Breast epithelium (tissue), 4 donors: ENCODE results near the gene SLC38A11. TPM values are rescaled to one million over a fixed set of nuclear protein-coding genes. Genes with fewer than 3 reads are reported as not detected.
"Not testable (repeated sequence)": the region's sequence is repeated elsewhere in the genome, so short reads cannot be mapped to it uniquely, and the experiment has no call there.

Experiments used
- DNase-seq, 2 donors: peaks; one replicate each; pipeline ENCODE4 v3.0.0-alpha.2; 2019; ENCODE audit warnings: low spot score in 2 of 2
- H3K27ac ChIP-seq, 2 donors: fragments of 200-600 bp; sonication (generic) in 1 of 2; one replicate each; pipeline ENCODE4 v1.5.1; 2016 to 2019; ENCODE audit warnings: mild to moderate bottlenecking in 1 of 2
- H3K27me3 ChIP-seq, 2 donors: fragments of 200-600 bp; sonication (generic) in 1 of 2; one replicate each; pipeline versions ENCODE4 v1.5.1 to v1.6.0; 2017 to 2019; ENCODE audit warnings: control low read depth in 1 of 2, mild to moderate bottlenecking in 1 of 2
- H3K36me3 ChIP-seq: fragments of 200-600 bp; one replicate; pipeline ENCODE4 v1.5.1; 2019
- H3K4me1 ChIP-seq, 2 donors: fragments of 200-600 bp; sonication (generic); one replicate each; pipeline ENCODE4 v1.5.1; 2016 to 2019; ENCODE audit warnings: control low read depth in 1 of 2
- H3K4me3 ChIP-seq, 3 donors: fragments of 200-600 bp; sonication (generic); 1 replicate in 2 of 3; 2 replicates in 1 of 3; pipeline ENCODE4 v1.5.1; 2016 to 2019; ENCODE audit warnings: mild to moderate bottlenecking in 3 of 3, moderate library complexity in 2 of 3
- H3K9me3 ChIP-seq, 2 donors: fragments of 200-600 bp; sonication (generic) in 1 of 2; one replicate each; pipeline ENCODE4 v1.5.1; 2016 to 2019; ENCODE audit warnings: control low read depth in 1 of 2
- POLR2A ChIP-seq: fragments of 450-650 bp; IDR thresholded peaks from one replicate; pipeline ENCODE4 v1.6.1; 2016; ENCODE audit warnings: antibody characterized with exemption, mild to moderate bottlenecking, moderate library complexity
- POLR2AphosphoS5 ChIP-seq, 3 donors: sonication (generic); formaldehyde crosslinking; IDR thresholded peaks; one replicate each; pipeline ENCODE4 v1.6.1; 2017; ENCODE audit warnings: antibody characterized with exemption in 3 of 3
- intact Hi-C: fragments of 100-400 bp; cut with DNase I; formaldehyde crosslinking; loops from one replicate; pipeline ENCODE4 v1.15.1; 2023; ENCODE audit warnings: low total_unique reads
- total RNA-seq, 3 donors: library from RNA; depleted of rRNA; stranded (reverse); fragments of >200 nt; gene quantifications; one replicate each; pipeline ENCODE4 v1.1.0, GENCODE V29; 2016
- TF ChIP-seq, protein P1 (sequence below), 3 donors: fragments of 450-650 bp; IDR thresholded peaks; one replicate each; pipeline ENCODE4 v1.5.1; 2016 to 2017; ENCODE audit warnings: antibody characterized with exemption in 3 of 3, mild to moderate bottlenecking in 3 of 3, moderate library complexity in 3 of 3

Gene SLC38A11
- total RNA-seq, 3 donors from 2014 or later, result 2.2 to 6.7 TPM; not detected in 1

DNA sequence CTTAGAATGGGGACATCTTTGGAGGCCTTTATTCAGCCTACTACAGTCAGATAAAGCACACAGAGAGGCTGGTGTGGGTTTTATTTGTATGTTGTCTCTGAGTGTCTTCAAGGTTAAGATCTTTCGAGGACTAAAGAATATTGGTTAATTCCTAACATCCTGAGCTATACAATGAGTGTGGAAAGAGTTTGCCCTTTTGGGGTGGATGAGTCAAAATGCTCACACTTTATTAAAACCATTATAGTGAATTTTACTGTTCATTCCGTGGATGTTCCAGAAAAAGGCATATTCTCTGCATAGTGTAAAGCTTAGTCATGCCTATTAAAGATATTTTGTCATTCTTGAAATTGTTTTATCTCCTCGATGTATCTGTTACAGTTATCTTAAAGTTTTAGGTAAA is 29.1 kb upstream of the SLC38A11 start:
- TF ChIP-seq, protein P1, sequence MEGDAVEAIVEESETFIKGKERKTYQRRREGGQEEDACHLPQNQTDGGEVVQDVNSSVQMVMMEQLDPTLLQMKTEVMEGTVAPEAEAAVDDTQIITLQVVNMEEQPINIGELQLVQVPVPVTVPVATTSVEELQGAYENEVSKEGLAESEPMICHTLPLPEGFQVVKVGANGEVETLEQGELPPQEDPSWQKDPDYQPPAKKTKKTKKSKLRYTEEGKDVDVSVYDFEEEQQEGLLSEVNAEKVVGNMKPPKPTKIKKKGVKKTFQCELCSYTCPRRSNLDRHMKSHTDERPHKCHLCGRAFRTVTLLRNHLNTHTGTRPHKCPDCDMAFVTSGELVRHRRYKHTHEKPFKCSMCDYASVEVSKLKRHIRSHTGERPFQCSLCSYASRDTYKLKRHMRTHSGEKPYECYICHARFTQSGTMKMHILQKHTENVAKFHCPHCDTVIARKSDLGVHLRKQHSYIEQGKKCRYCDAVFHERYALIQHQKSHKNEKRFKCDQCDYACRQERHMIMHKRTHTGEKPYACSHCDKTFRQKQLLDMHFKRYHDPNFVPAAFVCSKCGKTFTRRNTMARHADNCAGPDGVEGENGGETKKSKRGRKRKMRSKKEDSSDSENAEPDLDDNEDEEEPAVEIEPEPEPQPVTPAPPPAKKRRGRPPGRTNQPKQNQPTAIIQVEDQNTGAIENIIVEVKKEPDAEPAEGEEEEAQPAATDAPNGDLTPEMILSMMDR (IDR thresholded peaks at IDR 0.05), result no peak
- TF ChIP-seq POLR2AphosphoS5 (IDR thresholded peaks at IDR 0.05), result no peak
- no peak for TF ChIP-seq POLR2A

DNA sequence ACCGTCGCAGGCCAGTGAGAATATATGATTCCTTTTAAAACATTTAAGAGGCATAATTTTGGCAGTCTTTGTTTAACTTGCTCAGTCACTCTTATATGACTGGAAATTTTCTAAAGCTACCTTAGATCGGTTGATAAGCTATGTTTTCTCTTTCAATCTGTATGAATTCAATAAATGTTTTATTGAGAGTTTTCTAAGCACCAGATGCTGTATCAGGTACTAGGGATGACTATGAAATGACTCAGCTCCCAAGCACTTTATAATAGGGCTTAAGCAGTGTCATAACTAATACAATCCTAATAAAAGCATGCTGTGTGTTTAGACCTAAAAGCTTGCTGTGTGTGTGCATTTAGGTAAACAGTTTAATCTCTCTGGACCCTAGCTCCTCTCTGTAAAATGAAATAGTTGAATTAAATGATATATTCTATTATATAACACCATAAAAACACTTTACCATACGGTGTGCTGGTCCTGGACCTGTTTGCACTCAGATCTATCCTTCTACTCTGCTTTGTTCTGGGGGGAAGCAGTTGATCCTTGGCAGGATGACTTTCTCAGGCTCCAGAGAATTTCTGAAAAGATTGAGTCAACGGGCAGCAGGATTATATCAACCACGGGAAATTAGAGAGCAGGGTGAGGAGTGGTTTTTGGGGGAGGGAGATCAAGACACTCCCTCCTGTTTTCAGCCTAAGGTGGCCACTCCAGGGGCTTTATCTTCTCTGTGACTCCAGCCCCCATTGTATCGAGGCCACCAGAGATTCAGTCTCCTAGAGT is 26.1 kb upstream of the SLC38A11 start:
- Histone ChIP-seq H3K4me3 (no peak overlapping the region), H3K4me1 (no peaks in the 10 kb centered on the region), H3K27me3 (no peaks in the 10 kb centered on the region), H3K36me3 (no peaks in the 10 kb centered on the region), H3K27ac (no peak overlapping the region), H3K9me3 (no peaks in the 10 kb centered on the region)
- DNase-seq, result no peak
- intact Hi-C loops, result no loop called here
- TF ChIP-seq POLR2A (no peak), POLR2AphosphoS5 (IDR thresholded peaks at IDR 0.05) (no peak)
- TF ChIP-seq, protein P1 (IDR thresholded peaks at IDR 0.05), result no peak

More for the DNA sequence above, 29.1 kb upstream of the SLC38A11 start:
- no peaks in the 10 kb centered on the region for H3K36me3 ChIP-seq
- intact Hi-C loops, result no loop called here
- H3K27me3 ChIP-seq, result no peaks in the 10 kb centered on the region
- H3K27ac ChIP-seq, result no peak overlapping the region
- H3K9me3 ChIP-seq, result no peaks in the 10 kb centered on the region
- DNase-seq, result no peak
- no peak overlapping the region for H3K4me3 ChIP-seq
- no peaks in the 10 kb centered on the region for H3K4me1 ChIP-seq

DNA sequence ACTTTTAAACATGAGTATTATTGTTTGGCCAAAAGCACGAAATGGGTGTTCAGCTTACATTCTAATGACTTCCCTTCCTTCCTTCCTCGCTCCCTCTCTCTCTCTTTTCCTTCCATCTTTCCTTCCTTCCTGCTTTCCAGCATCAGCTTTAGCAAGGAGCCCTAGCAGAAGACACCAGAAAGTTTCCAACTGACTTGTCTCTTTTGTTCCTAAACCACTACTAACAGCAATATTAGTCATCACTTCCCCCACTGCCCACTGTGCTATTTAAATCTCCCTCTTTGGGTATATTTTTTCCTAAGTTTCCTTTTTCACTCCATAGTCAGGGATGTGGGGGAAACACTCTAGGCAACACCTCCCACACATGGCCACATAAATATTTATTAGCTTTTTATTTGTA is 25.4 kb upstream of the SLC38A11 start:
- H3K4me1 ChIP-seq, H3K27me3 ChIP-seq, H3K27ac ChIP-seq, intact Hi-C loops, H3K4me3 ChIP-seq, H3K9me3 ChIP-seq, H3K36me3 ChIP-seq, DNase-seq: not testable (repeated sequence)

DNA sequence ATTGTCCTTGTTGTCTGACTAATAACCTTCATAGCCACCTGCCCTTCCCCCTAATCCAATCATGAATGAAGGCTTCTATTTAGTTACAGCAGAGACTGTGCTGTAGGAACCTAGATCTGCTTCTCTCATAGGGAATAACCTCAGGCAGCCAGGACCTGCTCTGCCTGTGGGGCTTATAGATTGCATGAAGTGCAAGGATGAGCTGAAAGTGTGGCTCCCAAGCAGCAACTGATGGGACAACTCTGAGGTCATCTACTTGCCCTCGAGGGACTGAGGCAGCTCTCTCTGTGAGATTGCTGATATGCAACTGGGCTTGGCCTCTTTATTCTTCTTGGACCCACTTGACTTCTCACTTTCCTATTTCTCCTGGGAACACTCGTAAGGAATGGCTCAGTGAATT is 23.8 kb upstream of the SLC38A11 start:
- Histone ChIP-seq H3K4me3 (no peak overlapping the region), H3K27me3 (no peaks in the 10 kb centered on the region), H3K9me3 (no peaks in the 10 kb centered on the region), H3K4me1 (no peaks in the 10 kb centered on the region), H3K36me3 (no peaks in the 10 kb centered on the region), H3K27ac (no peak overlapping the region)
- no peak for DNase-seq
- TF ChIP-seq POLR2A, result no peak
- no peak for TF ChIP-seq POLR2AphosphoS5 (IDR thresholded peaks at IDR 0.05)
- TF ChIP-seq, protein P1 (IDR thresholded peaks at IDR 0.05), result no peak
- intact Hi-C loops, result no loop called here

DNA sequence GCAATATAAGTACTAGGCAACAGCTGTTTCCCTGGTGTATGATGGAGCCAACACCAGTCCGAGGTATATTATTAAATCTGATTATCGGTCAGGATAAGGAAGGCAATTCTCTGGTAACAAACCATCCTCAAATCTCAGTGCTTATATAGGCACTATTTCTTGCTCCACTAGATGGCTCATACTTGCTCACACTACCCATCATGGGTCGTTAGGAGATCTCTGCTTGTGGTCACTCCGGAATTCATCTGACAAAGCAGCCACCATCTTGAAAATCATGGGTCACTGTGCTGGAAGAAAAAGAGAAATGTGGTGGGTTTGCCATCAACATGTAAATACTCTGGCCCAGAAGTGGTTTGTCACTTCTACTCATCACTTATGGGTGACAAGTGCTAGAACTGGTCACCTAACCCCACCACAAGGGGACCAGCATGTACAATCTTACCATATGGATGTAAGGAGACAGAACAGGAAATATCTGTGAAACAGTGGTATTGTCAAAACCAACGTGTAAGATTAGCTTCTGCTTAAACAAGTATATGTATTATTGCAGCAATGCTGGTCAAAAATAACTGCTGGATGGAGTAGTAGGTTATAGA is 21.6 kb upstream of the SLC38A11 start:
- H3K9me3 ChIP-seq, H3K27ac ChIP-seq, DNase-seq, H3K27me3 ChIP-seq, H3K4me1 ChIP-seq, H3K4me3 ChIP-seq, H3K36me3 ChIP-seq, intact Hi-C loops: not testable (repeated sequence)

DNA sequence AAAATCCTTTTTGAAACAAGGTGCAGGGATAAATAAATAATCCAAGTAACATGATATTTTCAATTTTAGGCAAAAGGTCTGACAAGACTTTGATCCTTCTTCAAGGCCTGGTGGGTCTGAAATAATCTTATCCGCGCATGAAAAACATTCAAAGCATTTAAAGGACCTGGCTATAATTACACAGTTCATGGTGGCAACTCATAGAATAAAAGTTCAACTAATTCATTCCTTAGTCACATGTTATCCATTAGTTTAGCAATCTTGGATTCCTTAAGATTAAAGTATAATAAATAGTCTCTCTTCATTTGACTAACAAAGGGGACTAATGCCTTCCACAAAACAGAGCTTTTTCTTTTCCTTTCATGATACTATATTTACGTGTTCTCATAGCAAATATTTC is 21.0 kb upstream of the SLC38A11 start:
- no peaks in the 10 kb centered on the region for H3K36me3 ChIP-seq
- DNase-seq, result no peak
- no peaks in the 10 kb centered on the region for H3K9me3 ChIP-seq
- intact Hi-C loops, result no loop called here
- H3K4me3 ChIP-seq, result no peak overlapping the region
- H3K4me1 ChIP-seq, result no peaks in the 10 kb centered on the region
- TF ChIP-seq POLR2A, result no peak
- no peak for TF ChIP-seq POLR2AphosphoS5 (IDR thresholded peaks at IDR 0.05)
- TF ChIP-seq, protein P1 (IDR thresholded peaks at IDR 0.05), result no peak
- H3K27ac ChIP-seq, result no peak overlapping the region
- H3K27me3 ChIP-seq, result no peaks in the 10 kb centered on the region
